Neural cell (in vitro differentiated cells): ENCODE data around the gene LY6G6F. TPM values are rescaled to one million over a fixed set of nuclear protein-coding genes. Genes with fewer than 3 reads are reported as not detected.

Experiments used
- H2AFZ ChIP-seq: fragments of 200-600, 300-800 bp; sonication (generic), shearing (Covaris generic); 2 replicates; pipeline ENCODE4 v1.6.0; 2014; ENCODE audit warnings: low read depth, mild to moderate bottlenecking, antibody characterized with exemption, low read length, moderate library complexity
- H3F3A ChIP-seq: fragments of 200-600 bp; shearing (Covaris generic); 2 replicates; pipeline ENCODE4 v1.6.1; 2016; ENCODE audit warnings: mild to moderate bottlenecking, moderate library complexity, mixed read lengths, antibody characterized with exemption, low read length; ENCODE audit not compliant: insufficient read depth, poor library complexity, severe bottlenecking
- H3K27ac ChIP-seq: fragments of 200-600, 300-800 bp; sonication (generic), shearing (Covaris generic); 2 replicates; pipeline ENCODE4 v1.5.1; 2014; ENCODE audit warnings: mild to moderate bottlenecking, low read length, moderate library complexity
- H3K27me3 ChIP-seq: fragments of 300-800, 200-600 bp; sonication (generic), shearing (Covaris generic); 2 replicates; pipeline ENCODE4 v1.6.0; 2014; ENCODE audit warnings: mild to moderate bottlenecking, low read depth, low read length, moderate library complexity; ENCODE audit not compliant: insufficient read depth
- H3K36me3 ChIP-seq: fragments of 300-800, 200-600 bp; sonication (generic), shearing (Covaris generic); 2 replicates; pipeline ENCODE4 v1.5.1; 2014; ENCODE audit warnings: mild to moderate bottlenecking, antibody characterized with exemption, low read length, moderate library complexity; ENCODE audit not compliant: insufficient read depth
- H3K4me2 ChIP-seq: fragments of 300-800, 200-600 bp; sonication (generic), shearing (Covaris generic); 2 replicates; pipeline ENCODE4 v1.6.0; 2014; ENCODE audit warnings: mild to moderate bottlenecking, low read length
- H3K4me3 ChIP-seq: fragments of 300-800, 200-600 bp; sonication (generic), shearing (Covaris generic); 2 replicates; pipeline ENCODE4 v1.5.1; 2014; ENCODE audit warnings: mild to moderate bottlenecking, low read length, moderate library complexity
- H3K79me2 ChIP-seq: fragments of 200-600 bp; shearing (Covaris generic); replicated peaks from 2 replicates; pipeline ENCODE4 v1.6.0; 2014; ENCODE audit warnings: mild to moderate bottlenecking, low read length, moderate library complexity; ENCODE audit not compliant: insufficient read depth
- H3K9ac ChIP-seq: fragments of 300-800, 200-600 bp; sonication (generic), shearing (Covaris generic); 2 replicates; pipeline ENCODE4 v1.6.1; 2016; ENCODE audit warnings: mild to moderate bottlenecking, low read length, mixed read lengths
- H3K9me2 ChIP-seq: fragments of 200-600 bp; shearing (Covaris generic); 2 replicates; pipeline ENCODE4 v1.6.1; 2016; ENCODE audit warnings: mild to moderate bottlenecking, low read length, mixed read lengths; ENCODE audit not compliant: insufficient read depth
- H3K9me3 ChIP-seq: fragments of 200-600, 300-800 bp; sonication (generic), shearing (Covaris generic); 2 replicates; pipeline ENCODE4 v1.6.1; 2016; ENCODE audit warnings: mild to moderate bottlenecking, mixed run types, low read length, moderate library complexity, mixed read lengths
- H4K20me1 ChIP-seq: fragments of 200-600 bp; shearing (Covaris generic); 2 replicates; pipeline ENCODE4 v1.6.1; 2016; ENCODE audit warnings: mild to moderate bottlenecking, mixed run types; ENCODE audit not compliant: insufficient read depth
- EP300 ChIP-seq: fragments of 450-650 bp; conservative IDR thresholded peaks from 2 replicates; pipeline ENCODE4 v1.6.1; 2014; ENCODE audit warnings: antibody characterized with exemption, mild to moderate bottlenecking, moderate library complexity; ENCODE audit not compliant: poor library complexity, severe bottlenecking
- EZH2 ChIP-seq: fragments of 200-600, 300-800 bp; shearing (Covaris generic), sonication (generic); IDR thresholded peaks from 2 replicates; pipeline ENCODE4 v1.6.1; 2014; ENCODE audit warnings: antibody characterized with exemption, low read length, borderline replicate concordance, mild to moderate bottlenecking; ENCODE audit not compliant: insufficient read depth, poor library complexity, severe bottlenecking
- MXI1 ChIP-seq: fragments of 450-650 bp; conservative IDR thresholded peaks from 2 replicates; pipeline ENCODE4 v1.6.1; 2014; ENCODE audit warnings: antibody characterized with exemption, mild to moderate bottlenecking; ENCODE audit not compliant: poor library complexity, severe bottlenecking
- POLR2AphosphoS5 ChIP-seq: IDR thresholded peaks from 2 replicates; pipeline ENCODE4 v1.6.1; 2012
- RAD21 ChIP-seq: fragments of 450-650 bp; conservative IDR thresholded peaks from 2 replicates; pipeline ENCODE4 v1.6.1; 2014; ENCODE audit warnings: antibody characterized with exemption, mild to moderate bottlenecking, moderate library complexity
- SMC3 ChIP-seq: fragments of 450-650 bp; conservative IDR thresholded peaks from 2 replicates; pipeline ENCODE4 v1.6.1; 2014; ENCODE audit warnings: antibody characterized with exemption, mild to moderate bottlenecking, moderate library complexity; ENCODE audit not compliant: poor library complexity
- TAF1 ChIP-seq: IDR thresholded peaks from 2 replicates; pipeline ENCODE4 v1.6.1; 2012; ENCODE audit warnings: low read depth
- polyA plus RNA-seq: library from polyadenylated mRNA; depleted of rRNA; stranded (reverse); fragments of >200 nt; gene quantifications from 2 replicates; pipeline ENCODE4 v1.2.3, GENCODE V29; 2014
- TF ChIP-seq, protein P1 (sequence below): fragments of 450-650 bp; IDR thresholded peaks from 2 replicates; pipeline ENCODE4 v1.5.1; 2014; ENCODE audit warnings: antibody characterized with exemption, mild to moderate bottlenecking, moderate library complexity; ENCODE audit not compliant: poor library complexity, severe bottlenecking
- TF ChIP-seq, protein P2 (sequence below): IDR thresholded peaks from 2 replicates; pipeline ENCODE4 v1.6.1; 2012; ENCODE audit warnings: borderline replicate concordance

The LY6G6F gene
- polyA plus RNA-seq, 1 donor from 2014 or later: not detected

GRCh38 chr6:31689249-31690110 is 17.2 kb upstream of the LY6G6F start:
- Histone ChIP-seq H3K79me2 (no peaks in the 10 kb centered on the region), H3K4me3 (no peak overlapping the region), H4K20me1 (no peaks in the 10 kb centered on the region), H3K9ac (no peak overlapping the region), H3K4me2 (no peak overlapping the region), H3K36me3 (no peaks in the 10 kb centered on the region), H3K27ac (no peak overlapping the region), H3K27me3 (no peaks in the 10 kb centered on the region), H2AFZ (no peak overlapping the region), H3K9me3 (no peaks in the 10 kb centered on the region), H3F3A (no peaks in the 10 kb centered on the region), H3K9me2 (no peaks in the 10 kb centered on the region)
- TF ChIP-seq POLR2AphosphoS5: no peak
- no peak for TF ChIP-seq RAD21

- H3F3A ChIP-seq: no peaks in the 10 kb centered on the region
- H3K9ac ChIP-seq: no peak overlapping the region
- no peak overlapping the region for H3K27ac ChIP-seq
- H3K4me2 ChIP-seq: no peak overlapping the region
- no peaks in the 10 kb centered on the region for H3K27me3 ChIP-seq
- H3K4me3 ChIP-seq: no peak overlapping the region
- no peaks in the 10 kb centered on the region for H4K20me1 ChIP-seq
- no peak overlapping the region for H2AFZ ChIP-seq
- H3K9me3 ChIP-seq: no peaks in the 10 kb centered on the region
- H3K36me3 ChIP-seq: no peaks in the 10 kb centered on the region
- TF ChIP-seq EZH2 (no peak), RAD21 (no peak), TAF1 (no peak), EP300 (no peak), SMC3 (no peak), MXI1 (no peak), POLR2AphosphoS5 (no peak)
- TF ChIP-seq, protein P1, sequence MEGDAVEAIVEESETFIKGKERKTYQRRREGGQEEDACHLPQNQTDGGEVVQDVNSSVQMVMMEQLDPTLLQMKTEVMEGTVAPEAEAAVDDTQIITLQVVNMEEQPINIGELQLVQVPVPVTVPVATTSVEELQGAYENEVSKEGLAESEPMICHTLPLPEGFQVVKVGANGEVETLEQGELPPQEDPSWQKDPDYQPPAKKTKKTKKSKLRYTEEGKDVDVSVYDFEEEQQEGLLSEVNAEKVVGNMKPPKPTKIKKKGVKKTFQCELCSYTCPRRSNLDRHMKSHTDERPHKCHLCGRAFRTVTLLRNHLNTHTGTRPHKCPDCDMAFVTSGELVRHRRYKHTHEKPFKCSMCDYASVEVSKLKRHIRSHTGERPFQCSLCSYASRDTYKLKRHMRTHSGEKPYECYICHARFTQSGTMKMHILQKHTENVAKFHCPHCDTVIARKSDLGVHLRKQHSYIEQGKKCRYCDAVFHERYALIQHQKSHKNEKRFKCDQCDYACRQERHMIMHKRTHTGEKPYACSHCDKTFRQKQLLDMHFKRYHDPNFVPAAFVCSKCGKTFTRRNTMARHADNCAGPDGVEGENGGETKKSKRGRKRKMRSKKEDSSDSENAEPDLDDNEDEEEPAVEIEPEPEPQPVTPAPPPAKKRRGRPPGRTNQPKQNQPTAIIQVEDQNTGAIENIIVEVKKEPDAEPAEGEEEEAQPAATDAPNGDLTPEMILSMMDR: no peak
- TF ChIP-seq, protein P2, sequence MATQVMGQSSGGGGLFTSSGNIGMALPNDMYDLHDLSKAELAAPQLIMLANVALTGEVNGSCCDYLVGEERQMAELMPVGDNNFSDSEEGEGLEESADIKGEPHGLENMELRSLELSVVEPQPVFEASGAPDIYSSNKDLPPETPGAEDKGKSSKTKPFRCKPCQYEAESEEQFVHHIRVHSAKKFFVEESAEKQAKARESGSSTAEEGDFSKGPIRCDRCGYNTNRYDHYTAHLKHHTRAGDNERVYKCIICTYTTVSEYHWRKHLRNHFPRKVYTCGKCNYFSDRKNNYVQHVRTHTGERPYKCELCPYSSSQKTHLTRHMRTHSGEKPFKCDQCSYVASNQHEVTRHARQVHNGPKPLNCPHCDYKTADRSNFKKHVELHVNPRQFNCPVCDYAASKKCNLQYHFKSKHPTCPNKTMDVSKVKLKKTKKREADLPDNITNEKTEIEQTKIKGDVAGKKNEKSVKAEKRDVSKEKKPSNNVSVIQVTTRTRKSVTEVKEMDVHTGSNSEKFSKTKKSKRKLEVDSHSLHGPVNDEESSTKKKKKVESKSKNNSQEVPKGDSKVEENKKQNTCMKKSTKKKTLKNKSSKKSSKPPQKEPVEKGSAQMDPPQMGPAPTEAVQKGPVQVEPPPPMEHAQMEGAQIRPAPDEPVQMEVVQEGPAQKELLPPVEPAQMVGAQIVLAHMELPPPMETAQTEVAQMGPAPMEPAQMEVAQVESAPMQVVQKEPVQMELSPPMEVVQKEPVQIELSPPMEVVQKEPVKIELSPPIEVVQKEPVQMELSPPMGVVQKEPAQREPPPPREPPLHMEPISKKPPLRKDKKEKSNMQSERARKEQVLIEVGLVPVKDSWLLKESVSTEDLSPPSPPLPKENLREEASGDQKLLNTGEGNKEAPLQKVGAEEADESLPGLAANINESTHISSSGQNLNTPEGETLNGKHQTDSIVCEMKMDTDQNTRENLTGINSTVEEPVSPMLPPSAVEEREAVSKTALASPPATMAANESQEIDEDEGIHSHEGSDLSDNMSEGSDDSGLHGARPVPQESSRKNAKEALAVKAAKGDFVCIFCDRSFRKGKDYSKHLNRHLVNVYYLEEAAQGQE: no peak
- H3K9me2 ChIP-seq: no peaks in the 10 kb centered on the region
- no peaks in the 10 kb centered on the region for H3K79me2 ChIP-seq
These were observed 16.2 kb upstream of the LY6G6F start for GRCh38 chr6:31690231-31691077.
